SU-DHL-6 (cell line): ENCODE data around the gene MME.

Source experiments
- EZH2phosphoT487 ChIP-seq: fragments of 200-600 bp; sonication (generic), shearing (Covaris generic); conservative IDR thresholded peaks from 2 replicates; pipeline ENCODE4 v1.6.1; 2018; ENCODE audit warnings: mild to moderate bottlenecking, antibody characterized with exemption, low read length, moderate library complexity, mixed read lengths
- TF ChIP-seq, protein P1 (sequence below): fragments of 200-600 bp; sonication (generic); IDR thresholded peaks from one replicate; pipeline ENCODE4 v1.5.1; 2017; ENCODE audit warnings: antibody characterized with exemption, mild to moderate bottlenecking, low read length, moderate library complexity; ENCODE audit not compliant: insufficient read depth, poor library complexity, severe bottlenecking

- TF ChIP-seq, protein P1, sequence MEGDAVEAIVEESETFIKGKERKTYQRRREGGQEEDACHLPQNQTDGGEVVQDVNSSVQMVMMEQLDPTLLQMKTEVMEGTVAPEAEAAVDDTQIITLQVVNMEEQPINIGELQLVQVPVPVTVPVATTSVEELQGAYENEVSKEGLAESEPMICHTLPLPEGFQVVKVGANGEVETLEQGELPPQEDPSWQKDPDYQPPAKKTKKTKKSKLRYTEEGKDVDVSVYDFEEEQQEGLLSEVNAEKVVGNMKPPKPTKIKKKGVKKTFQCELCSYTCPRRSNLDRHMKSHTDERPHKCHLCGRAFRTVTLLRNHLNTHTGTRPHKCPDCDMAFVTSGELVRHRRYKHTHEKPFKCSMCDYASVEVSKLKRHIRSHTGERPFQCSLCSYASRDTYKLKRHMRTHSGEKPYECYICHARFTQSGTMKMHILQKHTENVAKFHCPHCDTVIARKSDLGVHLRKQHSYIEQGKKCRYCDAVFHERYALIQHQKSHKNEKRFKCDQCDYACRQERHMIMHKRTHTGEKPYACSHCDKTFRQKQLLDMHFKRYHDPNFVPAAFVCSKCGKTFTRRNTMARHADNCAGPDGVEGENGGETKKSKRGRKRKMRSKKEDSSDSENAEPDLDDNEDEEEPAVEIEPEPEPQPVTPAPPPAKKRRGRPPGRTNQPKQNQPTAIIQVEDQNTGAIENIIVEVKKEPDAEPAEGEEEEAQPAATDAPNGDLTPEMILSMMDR, result no peak
- no peak for TF ChIP-seq EZH2phosphoT487
Observed at GRCh38 chr3:155229086-155229485, 149.0 kb downstream of the MME start.
